ENCODE data around the gene SASH1. TPM values are rescaled to one million over a fixed set of nuclear protein-coding genes. Genes with fewer than 3 reads are reported as not detected.

SASH1 gene
- total RNA-seq, 1 experiment from 2014 or later, result 33.2 TPM

DNA sequence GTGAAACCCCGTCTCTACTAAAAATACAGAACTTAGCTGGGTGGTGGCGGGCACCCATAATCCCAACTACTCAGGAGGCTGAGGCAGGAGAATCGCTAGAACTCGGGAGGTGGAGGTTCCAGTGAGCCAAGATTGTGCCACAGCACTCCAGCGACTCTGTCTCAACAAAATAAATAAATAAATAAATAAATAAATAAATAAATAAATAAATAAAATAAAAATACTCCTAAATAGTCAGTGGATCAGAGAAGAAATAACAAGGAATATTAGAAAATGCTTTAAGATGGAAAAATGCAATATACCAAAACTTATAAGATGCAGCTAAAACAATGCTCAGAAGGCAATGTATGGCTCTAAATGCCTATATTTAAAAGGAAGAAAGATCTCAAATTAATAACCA is 39.0 kb upstream of the SASH1 start:
- Histone ChIP-seq H3K56ac (ENCODE audit: insufficient read length, low read depth, low read length) (no peak overlapping the region), H2BK12ac (ENCODE audit: insufficient read length, low read depth, low read length) (no peak overlapping the region), H3K18ac (ENCODE audit: insufficient read length, low read depth, low read length) (no peak overlapping the region), H2BK120ac (ENCODE audit: low read depth, low read length, poor library complexity, severe bottlenecking) (no peak overlapping the region), H3K14ac (ENCODE audit: insufficient read depth, low read length) (no peak overlapping the region), H4K20me1 (ENCODE audit: control insufficient read depth, insufficient read depth, insufficient read length) (no peaks in the 10 kb centered on the region), H2AK5ac (ENCODE audit: insufficient read length, low read length) (no peak overlapping the region), H3K27me3 (ENCODE audit: insufficient read depth, low read length) (no peaks in the 10 kb centered on the region), H4K8ac (replicated peaks; ENCODE audit: insufficient read length, low read depth, low read length) (no peak overlapping the region), H3K4me1 (ENCODE audit: insufficient read depth, low read length) (no peaks in the 10 kb centered on the region), H2BK5ac (ENCODE audit: insufficient read length, low read length) (no peak overlapping the region), H2AFZ (ENCODE audit: low read length) (no peak overlapping the region), H2BK15ac (ENCODE audit: low read depth, low read length) (no peak overlapping the region), H3T11ph (ENCODE audit: low read length) (no peak overlapping the region), H3K23ac (ENCODE audit: insufficient read length, low read depth, low read length) (no peak overlapping the region), H3K79me1 (ENCODE audit: insufficient read depth, low read depth, low read length, poor library complexity, severe bottlenecking) (no peaks in the 10 kb centered on the region), H4K5ac (ENCODE audit: insufficient read length, low read depth, low read length) (no peak overlapping the region), H2BK20ac (ENCODE audit: low read depth, low read length, poor library complexity, severe bottlenecking) (no peak overlapping the region), H3K4me2 (ENCODE audit: insufficient read depth, insufficient read length, low read length) (no peak overlapping the region), H4K91ac (ENCODE audit: insufficient read length, low read depth, low read length) (no peak overlapping the region), H3K9ac (ENCODE audit: extremely low read depth, insufficient read length, low read length) (no peak overlapping the region), H3K23me2 (ENCODE audit: insufficient read length, low read depth, low read length, poor library complexity, severe bottlenecking) (no peaks in the 10 kb centered on the region), H3K9me3 (ENCODE audit: control insufficient read depth, low read depth, low read length) (no peaks in the 10 kb centered on the region), H3K27ac (ENCODE audit: insufficient read length, low read depth, low read length) (no peak overlapping the region), H3K4ac (ENCODE audit: low read depth, low read length) (no peak overlapping the region), H3K79me2 (ENCODE audit: insufficient read depth, low read length) (no peaks in the 10 kb centered on the region)
- H3K4me1 Mint-ChIP-seq, result peaks cover 13 to 20% of the 10 kb centered on the region in 2 experiments
- H3K4me3 Mint-ChIP-seq, result no peak overlapping the region
- no peak overlapping the region for H3K27ac Mint-ChIP-seq
- no CpG with 5 or more reads among the region's 5 CpGs for WGBS (ENCODE audit: extremely low coverage, insufficient read length, low lambda C conversion rate)
- TF ChIP-seq CTCF (conservative IDR thresholded peaks at IDR 0.05), result no peak
- DNase-seq, result no peak
- H3K9me3 Mint-ChIP-seq, result no peaks in the 10 kb centered on the region; a peak in 1 of 5 replicates
- no peaks in the 10 kb centered on the region for H3K36me3 Mint-ChIP-seq (ENCODE audit: insufficient read depth in 1 of 3, low read depth in 3 of 3)
- 0 out of 2 replicates have a peak, but pooled peaks cover 1% of the 10 kb centered on the region for H3K27me3 Mint-ChIP-seq (ENCODE audit: low read depth)
